CD4-positive, alpha-beta T cell treated with Interleukin-21 for 1 hour (primary cell): ENCODE data around the gene AP3B2.

ENCODE experiments used
- DNase-seq: peaks from one replicate; pipeline ENCODE4 v3.0.0-alpha.2; 2020

Gene AP3B2

GRCh38 chr15:82697735-82698407 lies 11.8 kb downstream of the AP3B2 start:
- no peak for DNase-seq

- DNase-seq = no peak
These were observed 17.5 kb downstream of the AP3B2 start for GRCh38 chr15:82692171-82692570.

GRCh38 chr15:82689147-82689546 lies 20.5 kb downstream of the AP3B2 start:
- DNase-seq = no peak

GRCh38 chr15:82688691-82689090 lies 21.0 kb downstream of the AP3B2 start:
- DNase-seq = no peak

GRCh38 chr15:82681371-82681770 lies 28.3 kb downstream of the AP3B2 start:
- DNase-seq = no peak

GRCh38 chr15:82680200-82681102 lies 29.2 kb downstream of the AP3B2 start:
- peak; percentile 86 for DNase-seq

- DNase-seq = no peak
These were observed 30.0 kb downstream of the AP3B2 start for GRCh38 chr15:82679626-82680199.

GRCh38 chr15:82677720-82678323 lies 31.9 kb downstream of the AP3B2 start:
- no peak for DNase-seq

GRCh38 chr15:82674873-82675272 lies 34.8 kb downstream of the AP3B2 start:
- DNase-seq = no peak

- no peak for DNase-seq
These were observed 39.0 kb downstream of the AP3B2 start for GRCh38 chr15:82670699-82671098.

GRCh38 chr15:82666606-82667005 lies 43.1 kb downstream of the AP3B2 start:
- DNase-seq = no peak

GRCh38 chr15:82664021-82664420 lies 45.7 kb downstream of the AP3B2 start:
- DNase-seq = no peak

GRCh38 chr15:82663186-82663600 lies 46.5 kb downstream of the AP3B2 start:
- peak; percentile 19 for DNase-seq

GRCh38 chr15:82662641-82663040 lies 47.0 kb downstream of the AP3B2 start:
- no peak for DNase-seq

GRCh38 chr15:82660378-82660777 lies 49.3 kb downstream of the AP3B2 start:
- no peak for DNase-seq

- no peak for DNase-seq
These were observed 52.9 kb downstream of the AP3B2 start for GRCh38 chr15:82656641-82657266.

GRCh38 chr15:82655606-82656005 lies 54.1 kb downstream of the AP3B2 start:
- DNase-seq = no peak

- no peak for DNase-seq
These were observed 56.0 kb downstream of the AP3B2 start for GRCh38 chr15:82653483-82654168.

GRCh38 chr15:82651708-82652107 lies 58.0 kb downstream of the AP3B2 start:
- DNase-seq = no peak

- DNase-seq = no peak
These were observed 59.5 kb downstream of the AP3B2 start for GRCh38 chr15:82650046-82650670.

- DNase-seq = no peak
These were observed 60.3 kb downstream of the AP3B2 start for GRCh38 chr15:82649226-82649999.
